ENCODE measurements around the gene FILIP1L.

The FILIP1L gene

DNA sequence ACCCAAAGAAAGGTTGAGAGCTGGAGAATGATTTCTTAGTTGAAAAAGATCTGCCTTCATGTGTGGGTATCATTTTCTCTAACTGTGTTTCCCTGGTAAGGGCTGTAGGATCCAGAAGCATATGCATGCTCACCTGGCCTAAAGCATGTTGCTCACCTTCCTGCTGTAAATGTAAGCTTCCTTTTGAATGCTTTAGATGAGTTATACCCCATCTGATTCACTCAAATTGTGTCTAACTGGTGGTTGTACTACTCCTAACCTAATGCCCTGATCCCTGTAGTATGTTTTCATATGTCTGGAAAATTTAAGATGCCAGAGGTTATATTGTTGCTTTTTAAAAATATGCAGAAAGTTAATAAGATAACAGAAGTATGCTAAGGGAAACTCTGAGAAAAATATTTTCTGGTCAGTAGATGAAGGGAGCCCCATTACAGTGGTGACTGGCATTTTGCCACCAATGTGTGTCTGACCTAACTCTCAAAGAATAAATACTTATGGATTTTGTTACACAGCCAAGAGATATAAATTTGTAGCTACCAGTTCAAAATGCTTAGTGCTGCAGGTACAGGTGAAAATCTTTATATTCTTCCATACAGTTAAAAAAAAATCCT is 7.7 kb downstream of the FILIP1L start:
- H3K27me3 ChIP-seq (ENCODE audit: control insufficient read depth, insufficient read depth, low read length): no peaks in the 10 kb centered on the region
- H3K4me2 ChIP-seq (ENCODE audit: low read length): no peak overlapping the region
- H3K9ac ChIP-seq (ENCODE audit: low read depth, low read length): no peak overlapping the region
- H3K4me3 ChIP-seq (ENCODE audit: low read length): no peak overlapping the region
- no peaks in the 10 kb centered on the region for H3K9me3 ChIP-seq (replicated peaks; ENCODE audit: low read length)
- H3K4me1 ChIP-seq (ENCODE audit: control insufficient read depth, insufficient read depth, low read length): peaks cover 8% of the 10 kb centered on the region
- H3K36me3 ChIP-seq (ENCODE audit: insufficient read depth, low read length): no peaks in the 10 kb centered on the region

DNA sequence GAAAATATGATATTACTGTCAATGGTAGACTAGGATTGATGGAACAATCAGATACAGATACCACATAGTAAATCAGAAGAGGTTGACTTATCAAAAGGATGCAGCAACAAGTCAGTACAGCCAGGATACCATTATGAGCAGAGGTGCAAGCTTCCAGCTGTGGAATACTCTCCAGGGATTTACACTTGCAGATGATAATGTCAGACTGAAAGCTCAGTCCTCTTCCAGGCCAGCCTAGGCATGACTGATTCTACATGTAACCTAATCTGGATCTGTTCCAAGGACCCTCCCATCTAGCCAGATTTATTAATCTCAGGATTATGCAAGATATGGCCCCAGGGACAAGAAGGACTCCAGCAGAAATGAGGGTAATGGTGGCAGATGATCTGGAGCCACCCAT is 8.2 kb downstream of the FILIP1L start:
- Histone ChIP-seq H3K4me2 (ENCODE audit: low read length) (no peak overlapping the region), H3K9ac (ENCODE audit: low read depth, low read length) (no peak overlapping the region), H3K4me1 (ENCODE audit: control insufficient read depth, insufficient read depth, low read length) (peaks cover 8% of the 10 kb centered on the region), H3K9me3 (replicated peaks; ENCODE audit: low read length) (no peaks in the 10 kb centered on the region), H3K4me3 (ENCODE audit: low read length) (no peak overlapping the region), H3K27me3 (ENCODE audit: control insufficient read depth, insufficient read depth, low read length) (no peaks in the 10 kb centered on the region), H3K36me3 (ENCODE audit: insufficient read depth, low read length) (no peaks in the 10 kb centered on the region)

DNA sequence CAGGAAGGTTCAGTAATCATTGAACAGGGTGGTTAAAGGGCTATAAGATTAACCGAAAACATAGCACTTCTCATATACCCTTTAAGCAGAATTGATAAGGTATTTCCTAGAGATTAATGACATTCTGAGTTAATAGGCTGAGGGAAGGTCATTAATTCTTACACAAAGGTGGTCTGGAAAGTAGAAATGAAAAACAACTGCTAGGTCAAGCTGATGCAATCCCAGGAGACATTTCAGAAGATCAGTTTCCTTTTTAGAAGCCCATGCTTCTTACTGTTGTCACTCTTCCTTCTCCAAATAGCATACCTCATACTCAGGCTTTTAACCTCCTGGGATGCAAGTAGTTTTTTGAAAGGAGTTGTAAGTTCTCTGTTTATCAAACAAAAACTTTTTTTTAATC is 8.8 kb downstream of the FILIP1L start:
- no peaks in the 10 kb centered on the region for H3K36me3 ChIP-seq (ENCODE audit: insufficient read depth, low read length)
- peaks cover 8% of the 10 kb centered on the region for H3K4me1 ChIP-seq (ENCODE audit: control insufficient read depth, insufficient read depth, low read length)
- H3K4me3 ChIP-seq (ENCODE audit: low read length): no peak overlapping the region
- H3K9me3 ChIP-seq (replicated peaks; ENCODE audit: low read length): no peaks in the 10 kb centered on the region
- no peaks in the 10 kb centered on the region for H3K27me3 ChIP-seq (ENCODE audit: control insufficient read depth, insufficient read depth, low read length)
- no peak overlapping the region for H3K4me2 ChIP-seq (ENCODE audit: low read length)
- H3K9ac ChIP-seq (ENCODE audit: low read depth, low read length): no peak overlapping the region

DNA sequence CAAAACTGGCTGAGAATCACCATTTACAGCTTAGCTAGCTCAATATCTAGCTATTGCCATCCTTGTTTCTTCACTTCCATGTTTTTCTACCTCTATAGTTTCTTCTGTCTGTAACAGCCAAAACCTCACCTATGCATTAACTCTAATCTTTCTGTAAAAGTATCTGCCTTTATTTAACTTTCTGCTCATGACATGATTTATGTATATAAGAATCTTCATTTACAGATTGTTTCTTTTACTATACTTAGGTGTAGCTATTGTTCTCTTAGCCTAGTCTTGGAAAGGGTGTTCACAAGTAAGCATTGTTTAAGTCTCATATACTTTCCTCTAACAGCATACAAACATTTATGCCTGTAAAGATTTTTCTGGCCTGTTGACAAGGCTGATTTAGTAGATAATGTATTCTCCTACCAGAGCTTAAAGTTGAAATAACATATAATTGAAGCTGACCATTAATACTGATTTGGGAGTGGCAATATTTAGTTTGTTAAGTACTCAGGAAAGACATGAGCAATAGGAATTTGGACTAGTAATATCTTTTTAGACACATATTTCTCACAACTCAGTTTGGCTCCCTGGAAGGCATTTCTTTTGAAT is 9.4 kb downstream of the FILIP1L start:
- no peak overlapping the region for H3K4me2 ChIP-seq (ENCODE audit: low read length)

DNA sequence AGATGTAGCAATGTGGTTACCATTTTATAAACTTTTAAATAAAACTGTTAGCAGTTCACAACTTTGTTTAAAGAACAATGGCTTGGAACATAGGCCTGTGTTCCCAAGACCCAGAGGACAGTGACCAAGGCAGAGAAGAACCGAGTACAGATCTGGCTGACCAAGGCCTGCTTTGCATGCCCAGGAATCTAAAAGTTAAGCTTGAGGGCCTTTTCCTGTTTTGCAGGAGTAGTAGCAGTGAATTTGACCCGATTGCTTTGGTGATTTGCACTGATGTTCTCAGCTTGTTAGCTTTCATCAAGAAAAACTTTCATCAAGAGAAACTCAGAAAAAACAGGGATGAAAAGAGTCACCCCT is 9.9 kb downstream of the FILIP1L start:
- Histone ChIP-seq H3K9ac (ENCODE audit: low read depth, low read length) (no peak overlapping the region), H3K4me3 (ENCODE audit: low read length) (no peak overlapping the region), H3K36me3 (ENCODE audit: insufficient read depth, low read length) (no peaks in the 10 kb centered on the region), H3K4me1 (ENCODE audit: control insufficient read depth, insufficient read depth, low read length) (peaks cover 8% of the 10 kb centered on the region), H3K4me2 (ENCODE audit: low read length) (no peak overlapping the region), H3K9me3 (replicated peaks; ENCODE audit: low read length) (no peaks in the 10 kb centered on the region), H3K27me3 (ENCODE audit: control insufficient read depth, insufficient read depth, low read length) (no peaks in the 10 kb centered on the region)

More for the DNA sequence above, 9.4 kb downstream of the FILIP1L start:
- H3K27me3 ChIP-seq (ENCODE audit: control insufficient read depth, insufficient read depth, low read length): no peaks in the 10 kb centered on the region
- no peak overlapping the region for H3K4me3 ChIP-seq (ENCODE audit: low read length)
- no peak overlapping the region for H3K9ac ChIP-seq (ENCODE audit: low read depth, low read length)
- no peaks in the 10 kb centered on the region for H3K9me3 ChIP-seq (replicated peaks; ENCODE audit: low read length)
- peaks cover 8% of the 10 kb centered on the region for H3K4me1 ChIP-seq (ENCODE audit: control insufficient read depth, insufficient read depth, low read length)
- no peaks in the 10 kb centered on the region for H3K36me3 ChIP-seq (ENCODE audit: insufficient read depth, low read length)

DNA sequence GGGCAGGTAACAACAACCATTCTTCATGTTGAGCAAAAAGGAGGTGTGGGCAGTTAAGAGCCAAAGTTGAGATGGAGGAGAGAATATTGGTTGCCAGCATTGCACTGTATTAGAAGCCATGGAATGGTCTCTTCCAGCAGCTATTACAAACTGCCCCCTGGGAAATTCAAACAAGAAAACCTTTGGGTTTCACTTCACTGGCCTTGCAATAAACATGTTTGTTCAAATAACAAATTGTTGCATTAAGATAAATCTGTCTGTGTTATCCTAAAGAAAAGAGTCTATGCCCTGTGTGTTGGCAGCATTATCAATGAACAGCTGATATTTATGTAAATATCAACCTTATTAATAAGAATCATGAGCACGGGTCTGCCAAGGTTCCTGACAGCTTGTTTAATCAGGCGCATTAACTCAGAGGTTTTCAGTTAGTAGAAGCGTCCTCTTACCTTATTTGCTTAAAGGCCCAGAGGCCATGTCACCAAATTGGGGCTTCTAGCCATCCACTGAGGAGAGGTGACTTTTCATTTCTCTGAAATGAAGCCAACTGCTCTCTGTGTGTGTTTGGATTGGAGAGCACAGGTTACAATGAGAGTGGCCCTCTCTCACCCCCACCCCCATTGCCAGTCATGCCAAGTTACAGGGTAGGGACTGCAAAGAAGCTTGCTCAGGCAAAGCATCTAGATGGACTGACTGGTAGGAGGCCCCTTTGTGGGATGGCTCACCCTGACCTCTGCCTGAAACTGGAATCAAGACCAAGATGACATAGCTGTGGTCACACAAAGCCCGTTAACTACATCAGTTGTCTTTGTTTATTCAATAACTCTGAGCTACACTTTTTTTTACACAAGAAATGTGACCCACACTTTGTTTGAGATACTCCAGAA is 10.5 kb downstream of the FILIP1L start:
- H3K9me3 ChIP-seq (replicated peaks; ENCODE audit: low read length): no peaks in the 10 kb centered on the region
- no peak overlapping the region for H3K9ac ChIP-seq (ENCODE audit: low read depth, low read length)
- H3K4me1 ChIP-seq (ENCODE audit: control insufficient read depth, insufficient read depth, low read length): peaks cover 8% of the 10 kb centered on the region
- H3K27me3 ChIP-seq (ENCODE audit: control insufficient read depth, insufficient read depth, low read length): no peaks in the 10 kb centered on the region
- no peaks in the 10 kb centered on the region for H3K36me3 ChIP-seq (ENCODE audit: insufficient read depth, low read length)
- no peak overlapping the region for H3K4me2 ChIP-seq (ENCODE audit: low read length)
- H3K4me3 ChIP-seq (ENCODE audit: low read length): no peak overlapping the region

- no peaks in the 10 kb centered on the region for H3K27me3 ChIP-seq (ENCODE audit: control insufficient read depth, insufficient read depth, low read length)
- no peaks in the 10 kb centered on the region for H3K36me3 ChIP-seq (ENCODE audit: insufficient read depth, low read length)
- no peak overlapping the region for H3K9ac ChIP-seq (ENCODE audit: low read depth, low read length)
- peaks cover 8% of the 10 kb centered on the region for H3K4me1 ChIP-seq (ENCODE audit: control insufficient read depth, insufficient read depth, low read length)
- no peak overlapping the region for H3K4me2 ChIP-seq (ENCODE audit: low read length)
- H3K9me3 ChIP-seq (replicated peaks; ENCODE audit: low read length): no peaks in the 10 kb centered on the region
- H3K4me3 ChIP-seq (ENCODE audit: low read length): no peak overlapping the region
Observed at GRCh38 chr3:100102757-100103156, 11.5 kb downstream of the FILIP1L start.

DNA sequence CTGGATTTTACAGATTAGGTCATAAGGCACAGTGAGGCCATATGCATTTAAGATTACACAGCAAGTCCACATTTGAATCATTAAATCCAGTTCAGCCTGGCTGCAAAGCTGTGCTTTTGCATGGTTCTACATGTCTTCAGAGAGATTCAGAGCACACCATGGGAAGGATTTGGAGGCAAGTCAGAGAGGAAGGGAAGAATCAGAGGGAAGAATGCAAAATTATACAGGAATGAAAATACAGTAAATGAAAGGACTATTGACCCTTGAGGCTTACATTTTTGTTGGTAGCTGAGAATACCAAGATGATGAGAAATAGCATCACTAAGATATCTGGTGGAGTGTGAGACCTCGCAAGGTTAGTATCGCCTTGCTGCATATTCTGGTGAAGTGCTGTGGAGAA is 13.9 kb downstream of the FILIP1L start:
- H3K4me1 ChIP-seq (ENCODE audit: control insufficient read depth, insufficient read depth, low read length): peaks cover 8% of the 10 kb centered on the region
- no peak overlapping the region for H3K9ac ChIP-seq (ENCODE audit: low read depth, low read length)
- no peaks in the 10 kb centered on the region for H3K36me3 ChIP-seq (ENCODE audit: insufficient read depth, low read length)
- no peaks in the 10 kb centered on the region for H3K27me3 ChIP-seq (ENCODE audit: control insufficient read depth, insufficient read depth, low read length)
- no peak overlapping the region for H3K4me2 ChIP-seq (ENCODE audit: low read length)
- H3K4me3 ChIP-seq (ENCODE audit: low read length): no peak overlapping the region
- H3K9me3 ChIP-seq (replicated peaks; ENCODE audit: low read length): no peaks in the 10 kb centered on the region

GRCh38 chr3:100099621-100100020 is 14.7 kb downstream of the FILIP1L start:
- H3K4me3 ChIP-seq (ENCODE audit: low read length): no peak overlapping the region
- H3K36me3 ChIP-seq (ENCODE audit: insufficient read depth, low read length): no peaks in the 10 kb centered on the region
- no peaks in the 10 kb centered on the region for H3K9me3 ChIP-seq (replicated peaks; ENCODE audit: low read length)
- H3K9ac ChIP-seq (ENCODE audit: low read depth, low read length): no peak overlapping the region
- H3K4me1 ChIP-seq (ENCODE audit: control insufficient read depth, insufficient read depth, low read length): peaks cover 8% of the 10 kb centered on the region
- H3K27me3 ChIP-seq (ENCODE audit: control insufficient read depth, insufficient read depth, low read length): no peaks in the 10 kb centered on the region
- no peak overlapping the region for H3K4me2 ChIP-seq (ENCODE audit: low read length)

- Histone ChIP-seq H3K4me3 (ENCODE audit: low read length) (no peak overlapping the region), H3K9ac (ENCODE audit: low read depth, low read length) (no peak overlapping the region), H3K36me3 (ENCODE audit: insufficient read depth, low read length) (no peaks in the 10 kb centered on the region), H3K27me3 (ENCODE audit: control insufficient read depth, insufficient read depth, low read length) (no peaks in the 10 kb centered on the region), H3K4me2 (ENCODE audit: low read length) (no peak overlapping the region), H3K9me3 (replicated peaks; ENCODE audit: low read length) (no peaks in the 10 kb centered on the region), H3K4me1 (ENCODE audit: control insufficient read depth, insufficient read depth, low read length) (peaks cover 4% of the 10 kb centered on the region)
Observed at GRCh38 chr3:100098784-100099070, 15.6 kb downstream of the FILIP1L start.

- H3K4me3 ChIP-seq (ENCODE audit: low read length): no peak overlapping the region
- no peaks in the 10 kb centered on the region for H3K36me3 ChIP-seq (ENCODE audit: insufficient read depth, low read length)
- H3K27me3 ChIP-seq (ENCODE audit: control insufficient read depth, insufficient read depth, low read length): no peaks in the 10 kb centered on the region
- H3K9me3 ChIP-seq (replicated peaks; ENCODE audit: low read length): no peaks in the 10 kb centered on the region
- H3K4me1 ChIP-seq (ENCODE audit: control insufficient read depth, insufficient read depth, low read length): peaks cover 7% of the 10 kb centered on the region
- no peak overlapping the region for H3K9ac ChIP-seq (ENCODE audit: low read depth, low read length)
- no peak overlapping the region for H3K4me2 ChIP-seq (ENCODE audit: low read length)
Observed at GRCh38 chr3:100097919-100098783, 16.1 kb downstream of the FILIP1L start.
